DND-41 (cell line): ENCODE measurements around the gene WDR93.

ENCODE experiments used
- CTCF ChIP-seq: IDR thresholded peaks from 2 replicates; pipeline ENCODE4 v1.5.1; 2012; ENCODE audit warnings: borderline replicate concordance, low read length, moderate library complexity, mild to moderate bottlenecking; ENCODE audit not compliant: poor library complexity, severe bottlenecking; ENCODE audit errors: extremely low read depth
- EZH2 ChIP-seq: IDR thresholded peaks from 3 replicates; pipeline ENCODE4 v1.6.1; 2012; ENCODE audit warnings: borderline replicate concordance, low read depth, mild to moderate bottlenecking, moderate library complexity, low read length, inconsistent platforms; ENCODE audit not compliant: severe bottlenecking

GRCh38 chr15:89776274-89777072 is 85.9 kb downstream of the WDR93 start, which contains the start of gene MESP2:
- TF ChIP-seq CTCF = no peak
- no peak for TF ChIP-seq EZH2
